Endothelial cell (in vitro differentiated cells): Measurements from ENCODE around the gene RGS6. TPM values are rescaled to one million over a fixed set of nuclear protein-coding genes. Genes with fewer than 3 reads are reported as not detected.

Source experiments
- DNase-seq: peaks from one replicate; pipeline ENCODE4 v3.0.0; 2021; ENCODE audit warnings: low spot score
- H3K27ac Mint-ChIP-seq: one replicate; pipeline ENCODE4 v1.8.0; 2021; ENCODE audit warnings: mixed read lengths, inconsistent platforms; ENCODE audit not compliant: unreplicated experiment
- H3K27me3 Mint-ChIP-seq: one replicate; pipeline ENCODE4 v1.8.0; 2021; ENCODE audit warnings: mild to moderate bottlenecking, moderate library complexity, mixed read lengths, inconsistent platforms; ENCODE audit not compliant: unreplicated experiment
- H3K36me3 Mint-ChIP-seq: one replicate; pipeline ENCODE4 v1.8.0; 2021; ENCODE audit warnings: mild to moderate bottlenecking, low read depth, mixed read lengths, inconsistent platforms; ENCODE audit not compliant: unreplicated experiment
- H3K4me1 Mint-ChIP-seq: one replicate; pipeline ENCODE4 v1.8.0; 2021; ENCODE audit warnings: mild to moderate bottlenecking, mixed read lengths, inconsistent platforms; ENCODE audit not compliant: unreplicated experiment
- H3K4me3 Mint-ChIP-seq: one replicate; pipeline ENCODE4 v1.8.0; 2021; ENCODE audit warnings: mild to moderate bottlenecking, mixed read lengths, inconsistent platforms; ENCODE audit not compliant: unreplicated experiment
- H3K9me3 Mint-ChIP-seq: one replicate; pipeline ENCODE4 v1.8.0; 2021; ENCODE audit warnings: mixed read lengths, inconsistent platforms; ENCODE audit not compliant: unreplicated experiment
- CTCF ChIP-seq: fragments of 200-600 bp; sonication (generic); IDR thresholded peaks from one replicate; pipeline ENCODE4 v1.5.0; 2021; ENCODE audit warnings: antibody characterized with exemption; ENCODE audit not compliant: unreplicated experiment
- total RNA-seq: library from RNA; stranded (reverse); fragmentation: NEBNext Ultra II Directional; extraction: Animal tissue kit (Norgen Biotek cat#: 25700); gene quantifications from one replicate; pipeline ENCODE4 v1.2.1, GENCODE V29; 2021; ENCODE audit not compliant: unreplicated experiment

The RGS6 gene
- total RNA-seq, 1 donor from 2014 or later = 15.7 TPM

- Mint-ChIP-seq H3K4me1 (peaks cover 10% of the 10 kb centered on the region), H3K9me3 (no peaks in the 10 kb centered on the region), H3K4me3 (no peak overlapping the region), H3K36me3 (no peaks in the 10 kb centered on the region), H3K27me3 (no peaks in the 10 kb centered on the region), H3K27ac (no peak overlapping the region)
- DNase-seq = no peak
- TF ChIP-seq CTCF = no peak
These were observed 148.9 kb downstream of the RGS6 start for GRCh38 chr14:72081137-72081536.

GRCh38 chr14:72084935-72085334 is 152.7 kb downstream of the RGS6 start:
- H3K4me1 Mint-ChIP-seq = peaks cover 23% of the 10 kb centered on the region
- H3K9me3 Mint-ChIP-seq = no peaks in the 10 kb centered on the region
- no peak for TF ChIP-seq CTCF
- no peak overlapping the region for H3K27ac Mint-ChIP-seq
- H3K27me3 Mint-ChIP-seq = peaks cover 2% of the 10 kb centered on the region
- H3K4me3 Mint-ChIP-seq = no peak overlapping the region
- DNase-seq = no peak
- H3K36me3 Mint-ChIP-seq = no peaks in the 10 kb centered on the region

- no peak overlapping the region for H3K4me3 Mint-ChIP-seq
- TF ChIP-seq CTCF = no peak
- no peak for DNase-seq
These were observed 157.4 kb downstream of the RGS6 start for GRCh38 chr14:72089625-72090024.

GRCh38 chr14:72094844-72095582 is 162.8 kb downstream of the RGS6 start:
- no peak for TF ChIP-seq CTCF
- Mint-ChIP-seq H3K27me3 (peaks cover 5% of the 10 kb centered on the region), H3K36me3 (no peaks in the 10 kb centered on the region), H3K4me3 (no peak overlapping the region), H3K9me3 (no peaks in the 10 kb centered on the region), H3K27ac (no peak overlapping the region), H3K4me1 (peaks cover 9% of the 10 kb centered on the region)
- no peak for DNase-seq

More at GRCh38 chr14:72089625-72090024, 157.4 kb downstream of the RGS6 start:
- H3K27ac Mint-ChIP-seq = no peak overlapping the region
- H3K9me3 Mint-ChIP-seq = no peaks in the 10 kb centered on the region
- no peaks in the 10 kb centered on the region for H3K36me3 Mint-ChIP-seq
- H3K4me1 Mint-ChIP-seq = peaks cover 23% of the 10 kb centered on the region
- peaks cover 5% of the 10 kb centered on the region for H3K27me3 Mint-ChIP-seq

- Mint-ChIP-seq H3K27me3 (peaks cover 2% of the 10 kb centered on the region), H3K9me3 (no peaks in the 10 kb centered on the region), H3K36me3 (no peaks in the 10 kb centered on the region), H3K4me1 (peaks cover 9% of the 10 kb centered on the region), H3K4me3 (no peak overlapping the region), H3K27ac (no peak overlapping the region)
- no peak for TF ChIP-seq CTCF
- DNase-seq = no peak
These were observed 165.0 kb downstream of the RGS6 start for GRCh38 chr14:72097173-72097783.
